GM20431 (cell line): Measurements from ENCODE around the gene OSBPL9.
"Not testable (repeated sequence)": the region's sequence is repeated elsewhere in the genome, so short reads cannot be mapped to it uniquely, and the experiment has no call there.

Source experiments
- in situ Hi-C: fragments of 300-500 bp; cut with MseI, MboI; formaldehyde crosslinking; loops from one replicate; pipeline ENCODE4 v1.15.0; 2020; ENCODE audit warnings: low sequenced_read_pairs; ENCODE audit not compliant: unreplicated experiment

OSBPL9 gene

DNA sequence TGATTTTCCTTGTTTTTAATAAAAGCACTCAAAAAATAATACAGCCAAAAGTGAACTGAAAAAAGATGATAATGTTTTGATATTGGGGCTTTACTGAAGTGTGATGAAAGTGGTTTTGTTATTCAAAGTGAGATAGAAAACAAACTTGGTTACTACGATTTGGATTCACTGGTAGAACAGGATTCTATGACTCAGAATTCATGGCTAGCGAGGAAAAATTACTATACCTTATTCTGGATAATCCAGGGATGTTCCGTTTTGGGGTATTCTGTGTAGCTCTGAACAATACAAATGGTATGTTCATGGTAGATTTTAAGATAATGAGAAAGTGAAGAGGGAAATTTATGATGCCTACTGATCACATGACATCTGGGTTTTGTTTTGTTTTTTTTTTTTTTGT, 144.0 kb downstream of the OSBPL9 start:
- in situ Hi-C loops, result no loop called here

DNA sequence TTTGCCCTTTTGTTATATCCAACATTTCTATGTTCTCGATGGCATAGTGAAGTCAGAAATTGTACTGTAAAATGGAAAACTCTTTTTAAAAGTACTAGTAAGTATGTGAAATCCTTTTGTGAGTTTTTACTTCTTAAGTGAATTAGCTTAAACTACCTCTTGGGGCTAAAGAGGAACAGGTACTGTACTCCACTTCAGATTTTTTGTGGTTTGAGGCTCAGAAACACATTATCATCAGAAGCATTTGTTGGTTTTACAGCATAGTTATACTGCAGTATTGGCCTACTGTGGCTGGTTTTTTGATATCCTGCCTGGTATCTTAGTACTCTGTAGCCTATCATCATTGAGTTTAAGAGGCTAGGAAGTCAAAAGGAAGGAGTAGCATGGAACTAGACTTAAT, 144.5 kb downstream of the OSBPL9 start:
- in situ Hi-C loops, result no loop called here

DNA sequence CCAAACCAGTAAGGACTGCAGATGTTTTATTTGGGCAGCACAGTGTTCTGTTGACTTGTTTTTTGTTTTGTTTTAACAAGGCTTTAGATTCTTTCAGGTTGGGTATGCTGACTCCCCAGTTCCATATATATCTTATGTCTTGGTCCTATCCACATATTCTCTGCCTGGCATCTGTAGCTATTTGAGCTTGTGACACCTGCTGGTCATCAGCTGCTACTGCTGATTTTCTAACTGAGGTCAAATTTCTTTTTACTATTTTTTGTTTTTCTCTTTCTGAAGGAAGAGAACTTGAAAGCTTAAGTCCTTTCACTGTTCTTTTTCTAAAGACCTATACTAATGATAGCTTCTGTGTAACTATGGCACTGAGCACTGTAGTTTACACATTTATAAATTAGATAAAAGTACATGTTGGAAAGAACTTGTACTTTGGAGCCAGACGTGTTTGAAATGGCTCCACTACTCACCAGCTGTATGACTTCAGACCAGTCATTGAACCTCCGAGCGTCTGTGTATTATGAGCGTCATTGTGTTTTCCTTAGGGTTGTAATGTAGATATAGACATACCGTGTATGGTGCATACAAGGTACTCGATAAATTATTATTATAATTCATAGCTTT, 152.2 kb downstream of the OSBPL9 start:
- in situ Hi-C loops, result no loop called here

- in situ Hi-C loops, result no loop called here
Observed at GRCh38 chr1:51776408-51776807, 159.5 kb downstream of the OSBPL9 start.

DNA sequence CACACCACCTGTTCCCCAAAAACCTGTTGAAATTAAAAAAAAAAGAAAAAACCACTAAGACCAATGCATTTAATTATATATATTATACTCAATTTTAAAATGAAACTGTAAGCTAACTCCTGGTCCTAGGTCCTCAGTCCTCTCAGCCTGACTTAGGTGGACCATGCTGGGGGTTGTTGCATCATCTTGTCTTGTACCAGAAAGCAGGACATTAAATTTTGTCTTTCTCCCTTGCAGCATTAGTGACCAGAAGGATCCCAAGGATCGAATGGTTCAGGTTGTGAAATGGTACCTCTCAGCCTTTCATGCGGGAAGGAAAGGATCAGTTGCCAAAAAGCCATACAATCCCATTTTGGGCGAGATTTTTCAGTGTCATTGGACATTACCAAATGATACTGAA, 164.0 kb downstream of the OSBPL9 start:
- in situ Hi-C loops, result no loop called here

DNA sequence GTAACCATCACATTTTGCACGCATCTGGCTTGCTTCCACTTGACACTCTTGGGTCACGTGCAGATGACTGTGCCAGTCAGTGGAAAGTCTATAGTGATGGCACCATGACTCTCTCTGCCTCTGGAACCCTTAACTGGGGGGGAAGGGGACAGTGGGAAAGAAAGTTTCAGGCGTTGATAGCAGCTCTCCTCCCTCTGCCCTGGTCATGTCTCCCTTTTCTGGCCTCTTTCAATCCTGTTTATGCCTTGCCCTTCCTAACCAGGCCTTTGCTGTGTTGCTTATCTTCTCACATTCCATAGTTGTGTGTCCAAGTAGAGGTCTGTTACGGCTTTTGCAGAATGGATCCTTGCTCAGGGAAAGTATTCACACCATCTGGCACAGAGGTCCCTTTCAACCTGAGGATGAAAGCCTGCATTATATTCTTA, 168.1 kb downstream of the OSBPL9 start:
- in situ Hi-C loops, result no loop called here

GRCh38 chr1:51788938-51789337, 172.0 kb downstream of the OSBPL9 start:
- in situ Hi-C loops, result no loop called here

DNA sequence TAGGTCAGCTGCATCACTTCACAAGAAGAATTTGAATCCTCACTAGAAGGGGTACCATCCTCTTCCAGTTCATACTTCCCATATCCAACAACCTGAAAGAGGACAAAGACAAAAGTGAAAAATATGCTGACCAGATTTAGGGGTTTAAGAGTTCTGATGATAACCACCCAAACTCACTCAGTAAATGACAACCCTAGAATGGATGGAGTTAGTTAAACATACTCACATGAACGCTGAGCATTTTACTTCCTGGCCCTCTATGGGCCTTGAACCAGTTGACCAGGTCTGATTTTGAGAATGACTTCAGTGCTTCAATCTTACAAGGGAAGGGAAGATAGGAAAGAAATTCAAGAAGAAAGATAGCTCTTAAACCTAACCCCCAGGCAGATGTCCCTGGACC, 172.4 kb downstream of the OSBPL9 start:
- in situ Hi-C loops, result no loop called here

- in situ Hi-C loops, result no loop called here
Observed at GRCh38 chr1:51790385-51790784, 173.5 kb downstream of the OSBPL9 start.

- in situ Hi-C loops, result no loop called here
Observed at GRCh38 chr1:51791888-51792287, 175.0 kb downstream of the OSBPL9 start.

- in situ Hi-C loops, result no loop called here
Observed at GRCh38 chr1:51792864-51793263, 176.0 kb downstream of the OSBPL9 start.

GRCh38 chr1:51794260-51794659, 177.4 kb downstream of the OSBPL9 start:
- in situ Hi-C loops, result no loop called here

- in situ Hi-C loops, result no loop called here
Observed at GRCh38 chr1:51794868-51795267, 178.0 kb downstream of the OSBPL9 start.

DNA sequence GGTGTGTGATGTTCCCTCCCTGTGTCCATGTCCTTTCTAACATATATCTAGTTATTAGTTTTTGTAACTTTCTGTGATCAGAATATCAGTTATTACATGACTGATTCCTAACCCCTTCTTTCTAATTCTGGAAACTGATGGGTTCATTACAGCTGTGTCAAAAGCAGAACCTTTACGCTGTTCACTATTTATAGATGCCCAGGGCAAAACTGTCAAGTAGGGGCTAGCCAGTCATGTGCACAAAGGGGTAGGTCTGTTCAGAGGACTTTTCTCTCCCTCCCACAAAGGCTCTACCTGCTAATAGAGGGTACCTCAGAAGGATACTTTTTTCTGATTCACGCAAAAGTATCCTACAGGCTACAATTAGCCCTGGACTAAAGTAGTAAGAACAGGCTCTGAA, 182.5 kb downstream of the OSBPL9 start:
- in situ Hi-C loops, result no loop called here

GRCh38 chr1:51814513-51814912, 197.6 kb downstream of the OSBPL9 start:
- in situ Hi-C loops, result no loop called here

- in situ Hi-C loops, result no loop called here
Observed at GRCh38 chr1:51818487-51818886, 201.6 kb downstream of the OSBPL9 start.

DNA sequence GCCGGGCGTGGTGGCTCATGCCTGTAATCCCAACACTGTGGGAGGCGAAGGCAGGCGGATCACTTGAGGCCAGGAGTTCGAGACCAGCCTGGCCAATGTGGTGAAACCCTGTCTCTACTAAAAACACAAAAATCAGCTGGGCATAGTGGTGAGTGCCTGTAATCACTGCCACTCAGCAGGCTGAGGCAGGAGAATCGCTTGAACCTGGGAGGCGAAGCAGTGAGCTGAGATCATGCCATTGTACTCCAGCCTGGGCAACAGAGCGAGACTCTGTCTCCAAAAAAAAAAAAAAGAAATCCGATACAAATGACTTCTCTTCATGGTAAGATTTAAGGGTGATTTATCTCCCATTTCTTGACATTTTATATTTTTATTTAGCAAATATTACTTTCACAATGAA, 202.1 kb downstream of the OSBPL9 start:
- in situ Hi-C loops, result not testable (repeated sequence)

DNA sequence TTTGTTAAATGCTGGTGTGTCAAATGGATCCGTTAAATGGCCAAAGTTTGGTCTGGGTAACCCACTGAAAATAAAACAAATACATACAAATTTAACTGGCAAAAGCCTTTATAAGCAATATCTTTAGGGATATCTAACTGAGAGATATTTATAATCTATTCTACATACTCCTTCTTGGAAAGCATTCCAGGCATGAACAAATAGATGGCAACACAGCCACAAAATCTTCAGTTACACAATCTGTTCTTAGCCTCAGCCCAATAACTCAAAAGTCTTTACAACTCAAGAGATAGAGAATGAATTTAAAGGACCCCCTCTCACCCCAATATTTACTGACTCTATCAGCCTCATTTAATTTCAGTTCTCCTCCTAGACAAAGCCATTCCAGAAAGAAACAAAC, 202.9 kb downstream of the OSBPL9 start:
- in situ Hi-C loops, result no loop called here

DNA sequence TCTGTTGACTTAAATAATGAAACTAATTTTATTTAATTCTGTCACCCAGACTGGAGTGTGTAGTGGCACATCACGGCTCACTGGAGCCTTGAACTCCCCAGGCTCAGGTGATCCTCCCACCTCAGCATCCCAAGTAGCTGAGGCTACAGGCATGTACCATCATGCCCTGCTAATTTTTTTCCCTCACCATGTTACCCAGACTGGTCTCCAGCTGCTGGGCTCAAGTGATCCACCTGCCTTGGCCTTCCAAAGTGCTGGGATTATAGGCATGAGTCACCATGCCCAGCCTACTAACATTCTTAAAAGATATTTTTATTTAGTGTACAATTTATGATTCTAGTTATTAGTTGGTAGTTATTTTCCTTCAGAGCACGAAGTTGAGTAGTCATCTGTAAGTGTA, 212.2 kb downstream of the OSBPL9 start:
- in situ Hi-C loops, result no loop called here

GRCh38 chr1:51833700-51834099, 216.8 kb downstream of the OSBPL9 start:
- in situ Hi-C loops, result no loop called here

- in situ Hi-C loops, result no loop called here
Observed at GRCh38 chr1:51837243-51837642, 220.4 kb downstream of the OSBPL9 start.
